HG02973 (cell line): ENCODE measurements around the gene CYP2A7.
"Not testable (repeated sequence)": the region's sequence is repeated elsewhere in the genome, so short reads cannot be mapped to it uniquely, and the experiment has no call there.

Experiments used
- ATAC-seq: cut with Tn5 transposase; IDR thresholded peaks from one replicate; pipeline ENCODE4 v1.9.1; 2021; ENCODE audit warnings: moderate library complexity; ENCODE audit not compliant: unreplicated experiment

The CYP2A7 gene

GRCh38 chr19:40843653-40844052, 38.4 kb downstream of the CYP2A7 start:
- ATAC-seq, result not testable (repeated sequence)

GRCh38 chr19:40842997-40843652, 38.9 kb downstream of the CYP2A7 start:
- not testable (repeated sequence) for ATAC-seq

- ATAC-seq, result not testable (repeated sequence)
Measured at GRCh38 chr19:40842012-40842411, 40.0 kb downstream of the CYP2A7 start.

- not testable (repeated sequence) for ATAC-seq
Measured at GRCh38 chr19:40838477-40838876, 43.6 kb downstream of the CYP2A7 start.

DNA sequence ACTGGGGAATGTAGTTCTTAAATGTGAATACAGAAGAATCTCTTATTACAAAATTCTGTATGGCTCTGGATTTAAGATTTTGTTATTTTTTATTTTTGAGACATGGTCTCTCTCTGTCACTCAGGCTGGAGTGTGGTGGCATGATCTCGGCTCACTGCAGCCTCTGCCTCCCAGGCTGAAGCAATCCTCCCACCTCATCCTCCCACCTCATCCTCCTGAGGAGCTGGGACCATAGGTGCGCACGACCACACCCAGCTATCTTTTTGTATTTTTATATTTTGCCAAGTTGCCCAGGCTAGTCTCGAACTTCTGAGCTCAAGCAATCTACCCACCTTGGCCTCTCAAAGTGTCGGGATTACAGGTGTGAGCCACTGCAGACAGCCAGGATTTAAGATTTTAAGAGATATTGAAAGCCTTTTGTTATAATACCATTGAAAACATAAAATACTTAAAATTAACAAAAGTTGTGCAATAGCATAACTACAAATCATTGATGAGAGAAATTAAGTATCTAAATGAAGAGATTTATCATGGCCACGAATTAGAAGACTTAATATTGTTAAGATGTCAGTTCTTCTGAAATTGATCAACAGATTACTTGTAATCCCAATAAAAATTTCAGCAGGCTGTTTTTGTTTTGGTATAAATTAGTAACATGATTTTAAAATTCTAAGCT, 45.1 kb downstream of the CYP2A7 start:
- ATAC-seq, result no peak

DNA sequence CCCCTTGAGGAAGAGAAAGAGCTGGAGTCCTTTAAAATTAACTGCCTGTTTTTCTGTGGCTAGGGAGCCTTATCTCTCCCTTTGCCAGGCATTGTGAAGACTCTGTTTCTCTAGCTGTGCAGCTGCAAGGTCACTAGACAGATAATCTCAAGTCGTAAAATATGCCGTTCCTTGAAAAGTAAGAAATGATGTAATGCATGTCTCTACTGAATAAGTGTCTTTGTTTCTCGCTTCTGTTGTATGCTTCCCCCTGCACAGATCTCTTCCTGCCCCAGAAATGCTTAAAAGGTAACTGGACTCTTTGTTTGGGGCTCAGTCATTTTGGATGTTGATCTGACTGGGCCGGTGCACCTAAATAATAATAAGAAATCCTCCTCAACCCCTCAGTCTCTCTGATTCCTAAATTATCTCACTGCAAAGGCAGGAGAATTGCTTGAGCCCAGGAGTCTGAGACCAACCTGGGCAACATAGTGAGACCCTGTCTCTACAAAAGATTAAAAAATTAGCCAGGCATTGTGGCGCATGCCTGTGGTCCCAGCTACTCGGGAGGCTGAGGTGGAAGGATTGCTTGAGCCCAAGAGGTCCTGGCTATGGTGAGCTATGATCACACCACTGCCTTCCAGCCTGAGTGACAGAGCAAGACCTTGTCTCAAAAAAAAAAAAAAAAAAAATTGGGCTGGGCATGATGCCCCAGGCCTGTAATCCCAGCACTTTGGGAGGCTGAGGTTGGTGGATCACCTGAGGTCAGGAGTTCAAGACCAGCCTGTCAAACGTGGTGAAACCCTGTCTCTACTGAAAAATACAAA, 48.1 kb downstream of the CYP2A7 start:
- not testable (repeated sequence) for ATAC-seq

DNA sequence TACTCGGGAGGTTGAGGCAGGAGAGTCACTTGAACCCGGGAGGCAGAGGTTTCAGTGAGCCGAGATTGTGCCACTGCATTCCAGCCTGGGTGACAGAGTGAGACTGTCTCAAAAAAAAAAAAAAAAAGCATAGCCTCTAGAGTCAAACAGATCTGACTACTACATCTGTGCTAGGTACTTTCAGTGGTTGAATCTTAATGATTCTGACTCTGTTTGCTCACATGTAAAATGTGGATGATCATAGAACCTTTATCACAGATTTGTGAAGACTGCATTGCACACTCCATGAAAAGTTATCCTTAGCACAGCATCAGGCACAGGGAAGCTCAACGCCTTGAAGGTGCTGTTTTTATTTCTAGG, 49.6 kb downstream of the CYP2A7 start:
- not testable (repeated sequence) for ATAC-seq

DNA sequence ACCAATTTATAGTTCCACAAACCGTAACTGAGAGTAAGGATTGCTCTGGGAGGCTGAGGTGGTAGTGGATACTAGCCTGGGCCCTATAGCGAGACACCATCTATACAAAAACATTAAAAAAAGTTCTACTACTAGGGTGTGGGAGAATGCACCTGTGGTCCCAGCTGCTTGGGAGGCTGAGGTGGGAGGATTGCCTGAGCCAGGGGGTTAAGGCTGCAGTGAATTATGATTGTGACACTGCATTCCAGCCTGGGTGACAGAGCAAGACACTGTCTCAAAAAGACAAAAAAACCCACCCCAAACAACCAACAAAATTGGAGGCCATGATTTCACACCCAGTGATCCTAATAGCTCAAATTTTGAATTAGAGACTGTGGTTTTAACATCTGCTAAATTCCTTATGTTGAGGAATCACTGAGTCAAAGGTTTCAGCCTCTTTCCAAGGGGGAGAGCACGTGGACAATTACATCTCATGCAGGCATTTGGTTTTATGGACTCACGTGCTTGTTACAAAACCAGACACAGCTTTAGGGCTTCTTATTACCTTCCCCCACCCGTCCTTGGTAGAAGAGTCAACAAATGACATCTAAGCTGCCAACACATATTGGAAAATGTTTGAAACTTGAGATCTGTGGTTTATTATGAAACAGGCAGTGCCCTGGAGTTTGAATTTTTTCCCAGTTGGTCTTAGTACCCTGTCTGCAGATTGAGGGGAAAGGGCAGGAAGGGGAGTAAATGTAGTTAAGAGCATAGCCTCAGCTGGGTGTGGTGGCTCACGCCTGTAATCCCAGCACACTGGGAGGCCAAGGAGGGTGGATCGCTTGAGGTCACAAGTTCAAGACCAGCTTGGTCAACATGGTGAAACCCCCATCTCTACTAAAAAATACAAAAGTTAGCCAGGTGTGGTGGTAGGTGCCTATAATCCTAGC, 50.3 kb downstream of the CYP2A7 start:
- ATAC-seq, result no peak

- ATAC-seq, result not testable (repeated sequence)
Measured at GRCh38 chr19:40830741-40831140, 51.3 kb downstream of the CYP2A7 start.

DNA sequence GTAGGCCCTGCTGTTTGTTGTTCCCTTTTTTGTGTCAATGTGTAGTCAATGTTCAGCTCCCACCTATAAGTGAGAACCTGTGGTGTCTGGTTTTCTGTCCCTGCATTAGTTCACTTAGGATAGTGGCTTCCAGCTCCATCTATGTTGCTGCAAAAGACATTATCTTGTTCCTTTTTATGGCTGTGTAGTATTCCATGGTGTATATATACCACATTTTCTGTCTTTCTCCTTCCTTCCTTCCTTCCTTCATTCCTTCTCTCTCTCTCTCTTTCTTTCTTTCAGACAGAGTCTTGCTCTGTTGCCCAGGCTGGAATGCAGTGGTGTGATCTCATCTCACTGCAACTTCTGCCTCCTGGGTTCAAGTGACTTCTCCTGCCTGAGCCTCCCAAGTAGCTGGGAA, 52.8 kb downstream of the CYP2A7 start:
- no peak for ATAC-seq

GRCh38 chr19:40827386-40828247, 54.4 kb downstream of the CYP2A7 start:
- ATAC-seq, result no peak

GRCh38 chr19:40826699-40827385, 55.2 kb downstream of the CYP2A7 start:
- ATAC-seq, result not testable (repeated sequence)

DNA sequence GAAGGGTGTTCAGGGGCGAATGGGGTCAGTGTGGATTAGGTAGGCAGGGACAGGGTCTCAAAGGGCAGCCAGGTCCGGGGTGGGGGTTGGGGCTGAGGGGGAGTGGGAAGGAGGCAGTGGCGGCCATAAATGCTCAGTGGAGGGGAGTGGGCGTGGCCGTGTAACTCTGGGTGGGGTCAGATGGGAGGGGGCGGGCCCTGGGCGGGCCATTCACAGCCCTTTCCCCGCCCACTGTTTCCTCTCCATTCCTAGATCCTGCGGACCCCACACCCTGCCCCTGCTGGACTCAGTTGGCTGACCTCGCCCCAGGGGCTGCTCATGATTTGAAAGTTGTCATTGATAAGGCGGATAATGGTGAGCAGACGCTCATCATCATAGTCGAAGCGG, 55.7 kb downstream of the CYP2A7 start:
- not testable (repeated sequence) for ATAC-seq

GRCh38 chr19:40825460-40826095, 56.5 kb downstream of the CYP2A7 start:
- not testable (repeated sequence) for ATAC-seq
